Fibroblast of the aortic adventitia (primary cell): Measurements from ENCODE around the gene BMI1. TPM values are rescaled to one million over a fixed set of nuclear protein-coding genes. Genes with fewer than 3 reads are reported as not detected.
"Not testable (repeated sequence)": the region's sequence is repeated elsewhere in the genome, so short reads cannot be mapped to it uniquely, and the experiment has no call there.

Experiments
- DNase-seq: peaks from one replicate; pipeline ENCODE4 v3.0.0-alpha.2; 2010; ENCODE audit warnings: low read depth
- H3K4me3 ChIP-seq: 2 replicates; pipeline ENCODE4 v1.5.1; 2011; ENCODE audit warnings: low read depth, mild to moderate bottlenecking, control low read depth, low read length, moderate library complexity
- total RNA-seq: library from RNA; depleted of rRNA; stranded (reverse); fragments of >200 nt; gene quantifications from 2 replicates; pipeline ENCODE4 v1.2.3, GENCODE V29; 2012; ENCODE audit warnings: low replicate concordance
- TF ChIP-seq, protein P1 (sequence below): IDR thresholded peaks from 2 replicates; pipeline ENCODE4 v1.5.1; 2011; ENCODE audit warnings: mild to moderate bottlenecking, low read length, control low read depth, inconsistent platforms; ENCODE audit not compliant: insufficient read depth

The BMI1 gene
- total RNA-seq, 1 donor: 60.9 TPM

DNA sequence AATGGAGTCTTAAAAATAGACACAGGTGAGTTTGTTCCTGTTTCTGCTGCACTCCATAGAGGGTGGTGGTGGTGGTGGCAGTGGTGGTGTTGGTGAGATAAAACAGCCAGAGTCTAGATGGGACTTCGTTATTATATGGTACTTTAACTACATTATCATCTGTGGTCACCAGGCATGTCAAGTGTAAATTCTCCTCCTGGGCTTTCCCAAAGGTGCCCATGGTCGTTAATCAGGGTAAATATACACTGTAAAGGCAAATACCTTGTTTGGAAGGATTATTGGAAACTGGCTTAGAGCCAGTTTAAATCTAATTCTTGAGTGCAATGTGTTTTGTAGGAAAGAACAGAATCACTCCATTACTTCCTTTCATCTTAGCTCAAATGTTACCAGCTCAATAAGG lies 26.2 kb upstream of the BMI1 start:
- no peak overlapping the region for H3K4me3 ChIP-seq
- TF ChIP-seq, protein P1, sequence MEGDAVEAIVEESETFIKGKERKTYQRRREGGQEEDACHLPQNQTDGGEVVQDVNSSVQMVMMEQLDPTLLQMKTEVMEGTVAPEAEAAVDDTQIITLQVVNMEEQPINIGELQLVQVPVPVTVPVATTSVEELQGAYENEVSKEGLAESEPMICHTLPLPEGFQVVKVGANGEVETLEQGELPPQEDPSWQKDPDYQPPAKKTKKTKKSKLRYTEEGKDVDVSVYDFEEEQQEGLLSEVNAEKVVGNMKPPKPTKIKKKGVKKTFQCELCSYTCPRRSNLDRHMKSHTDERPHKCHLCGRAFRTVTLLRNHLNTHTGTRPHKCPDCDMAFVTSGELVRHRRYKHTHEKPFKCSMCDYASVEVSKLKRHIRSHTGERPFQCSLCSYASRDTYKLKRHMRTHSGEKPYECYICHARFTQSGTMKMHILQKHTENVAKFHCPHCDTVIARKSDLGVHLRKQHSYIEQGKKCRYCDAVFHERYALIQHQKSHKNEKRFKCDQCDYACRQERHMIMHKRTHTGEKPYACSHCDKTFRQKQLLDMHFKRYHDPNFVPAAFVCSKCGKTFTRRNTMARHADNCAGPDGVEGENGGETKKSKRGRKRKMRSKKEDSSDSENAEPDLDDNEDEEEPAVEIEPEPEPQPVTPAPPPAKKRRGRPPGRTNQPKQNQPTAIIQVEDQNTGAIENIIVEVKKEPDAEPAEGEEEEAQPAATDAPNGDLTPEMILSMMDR: no peak
- DNase-seq: no peak

DNA sequence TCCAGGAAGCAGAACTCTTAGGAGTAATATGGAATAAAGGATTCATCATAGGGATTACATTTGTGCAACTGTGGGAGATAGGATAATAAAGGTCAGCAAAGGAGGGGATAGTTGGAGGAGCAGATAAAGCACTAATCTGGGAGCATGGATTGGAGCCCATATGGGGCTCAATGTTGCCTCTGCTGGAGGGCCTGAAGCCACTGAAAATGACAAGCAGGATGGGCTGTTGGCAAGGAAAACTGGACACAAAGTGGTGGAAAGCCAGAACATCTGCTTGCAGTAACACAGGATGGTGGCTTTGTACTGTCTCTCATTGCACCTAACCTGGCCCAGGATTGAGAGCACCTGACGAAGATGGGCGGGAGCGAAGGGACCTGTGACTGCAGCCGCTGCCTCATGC lies 19.7 kb upstream of the BMI1 start:
- TF ChIP-seq, protein P1: no peak
- DNase-seq: no peak
- H3K4me3 ChIP-seq: no peak overlapping the region

DNA sequence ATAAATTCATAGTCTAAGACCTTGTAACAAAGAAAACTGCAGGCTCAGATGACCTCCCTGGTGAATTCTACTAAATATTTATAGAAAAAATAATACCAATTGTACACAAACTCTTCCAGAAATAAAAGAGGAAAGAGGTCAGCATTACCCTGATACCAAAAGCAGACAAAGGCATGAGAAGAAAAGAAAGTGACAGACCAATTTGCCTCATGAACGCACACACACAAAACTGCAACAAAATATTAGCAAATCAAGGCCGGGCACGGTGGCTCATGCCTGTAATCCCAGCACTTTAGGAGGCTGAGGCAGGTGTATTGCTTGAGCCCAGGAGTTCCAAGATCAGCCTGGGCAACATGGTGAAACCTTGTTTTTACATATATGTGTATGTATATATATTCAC lies 17.4 kb upstream of the BMI1 start:
- DNase-seq: no peak
- no peak overlapping the region for H3K4me3 ChIP-seq
- TF ChIP-seq, protein P1: no peak

DNA sequence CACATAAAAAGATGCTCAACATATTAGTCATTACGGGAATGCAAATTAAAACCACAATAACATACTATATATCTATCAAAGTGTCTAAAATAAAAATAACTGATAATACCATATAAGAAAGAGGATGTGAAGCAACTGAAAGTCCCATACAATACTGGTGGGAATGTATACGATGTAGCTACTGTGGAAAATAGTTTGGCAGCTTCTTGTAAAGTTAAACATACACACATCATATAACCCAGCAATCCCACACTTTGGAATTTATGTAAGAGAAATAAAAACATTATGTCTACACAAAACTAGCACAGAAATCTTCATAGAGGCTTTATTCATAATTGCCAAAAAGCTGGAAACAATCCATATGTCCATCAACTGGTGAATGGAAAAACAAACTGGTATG lies 15.2 kb upstream of the BMI1 start:
- TF ChIP-seq, protein P1: no peak
- no peak for DNase-seq
- H3K4me3 ChIP-seq: no peak overlapping the region

DNA sequence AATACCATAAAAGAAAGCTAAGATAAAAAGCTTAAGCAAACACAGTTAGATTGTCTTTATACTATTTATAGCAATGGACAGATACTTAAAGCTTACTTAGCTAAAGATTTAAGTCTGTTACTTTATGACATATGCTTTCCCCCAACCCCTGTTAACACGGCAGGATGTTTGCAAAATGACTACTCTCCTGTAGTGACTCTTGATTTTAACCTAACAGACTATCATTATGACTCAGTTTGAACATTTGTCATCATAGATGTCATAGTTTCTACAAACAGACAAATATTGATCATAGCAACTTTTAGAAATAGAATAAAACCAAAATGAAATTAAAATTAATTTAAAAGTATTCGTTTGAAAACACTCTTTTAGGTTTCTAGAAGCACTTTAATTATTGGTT lies 12.5 kb upstream of the BMI1 start:
- TF ChIP-seq, protein P1: no peak
- DNase-seq: peak; percentile 59
- no peak overlapping the region for H3K4me3 ChIP-seq

DNA sequence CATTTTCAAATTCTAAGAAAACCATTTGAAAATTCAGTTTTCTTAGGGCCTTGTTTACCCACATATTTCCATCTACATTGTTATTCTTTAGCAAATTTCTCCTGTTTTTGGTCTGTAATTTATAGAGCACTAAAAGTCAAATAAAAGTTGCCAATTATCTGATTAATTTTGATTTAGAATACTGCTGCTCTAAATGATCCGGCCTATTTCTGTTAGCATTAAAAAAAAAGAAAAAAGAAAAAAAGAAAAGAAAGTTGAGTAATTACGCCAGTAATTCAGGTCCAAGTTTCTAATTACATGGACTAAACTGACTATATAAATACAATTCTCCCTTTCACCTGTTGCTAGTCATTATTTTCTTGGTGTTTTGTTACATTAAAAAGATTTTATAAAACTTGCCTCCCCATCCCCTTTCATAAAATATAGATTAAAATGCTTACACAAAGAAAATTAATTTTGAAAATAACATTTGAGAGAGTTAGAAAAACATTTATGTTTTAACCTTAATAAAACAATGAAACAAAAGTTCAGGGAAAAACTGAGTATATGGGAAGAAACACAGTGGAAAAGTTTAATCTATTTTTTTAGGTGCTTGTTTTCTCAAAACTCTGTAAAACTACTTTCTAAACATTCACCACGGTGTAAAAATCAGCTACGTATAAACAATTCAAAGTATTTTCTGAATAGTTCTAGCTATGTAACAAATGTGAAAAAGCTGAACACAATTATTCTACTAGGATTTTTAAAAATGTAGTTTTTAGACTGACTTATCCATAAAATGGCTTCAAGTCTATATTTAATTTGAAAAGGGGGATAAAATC lies 11.5 kb upstream of the BMI1 start:
- no peak for DNase-seq
- TF ChIP-seq, protein P1: no peak
- H3K4me3 ChIP-seq: no peak overlapping the region

DNA sequence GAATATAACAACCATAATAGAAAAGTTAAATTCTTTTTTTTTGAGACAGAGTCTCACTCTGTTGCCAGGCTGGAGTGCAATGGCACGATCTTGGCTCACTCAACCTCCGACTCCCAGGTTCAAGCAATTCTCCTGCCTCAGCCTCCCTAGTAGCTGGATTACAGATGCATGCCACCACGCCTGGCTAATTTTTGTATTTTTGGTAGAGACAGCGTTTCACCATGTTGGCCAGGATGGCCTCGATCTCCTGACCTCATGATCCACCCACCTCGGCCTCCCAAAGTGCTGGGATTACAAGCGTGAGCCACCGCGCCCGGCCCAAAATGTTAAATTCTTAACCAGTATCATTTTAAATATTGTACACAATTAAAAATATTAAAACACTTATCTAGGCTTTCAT lies 10.9 kb upstream of the BMI1 start:
- H3K4me3 ChIP-seq, DNase-seq: not testable (repeated sequence)
